ENCODE results near the gene FGF13. TPM values are rescaled to one million over a fixed set of nuclear protein-coding genes. Genes with fewer than 3 reads are reported as not detected.

Gene FGF13
- polyA plus RNA-seq, 2 of the 4 experiments (the other 2 are of a cell fraction): 0.13 TPM; not detected in 1

GRCh38 chrX:138740341-138740740 lies 28.8 kb upstream of the FGF13 start (continued):
- TF ChIP-seq RCOR1 (IDR thresholded peaks at IDR 0.05; ENCODE audit: low read depth, low read length) (no peak), ESRRA (IDR thresholded peaks at IDR 0.05; ENCODE audit: borderline replicate concordance, low read length) (no peak)

- POLR2A ChIA-PET: no interaction called here
- FAIRE-seq: no peak
- 50% methylated on average over 5 of the region's 5 CpGs for WGBS (ENCODE audit: missing lambda C conversion rate)
Observed at GRCh38 chrX:138723301-138723700, 11.8 kb upstream of the FGF13 start.

GRCh38 chrX:138719396-138719795 lies 7.9 kb upstream of the FGF13 start:
- ChIA-PET CTCF (no interaction called here), POLR2A (no interaction called here)
- 5% methylated on average over 3 of the region's 3 CpGs for WGBS (ENCODE audit: missing lambda C conversion rate)
- TF ChIP-seq CBX2 (IDR thresholded peaks at IDR 0.05; ENCODE audit: borderline replicate concordance, low read depth) (no peak), SMC3 (IDR thresholded peaks at IDR 0.05) (no peak), FOSB (CRISPR knock-in tag; IDR thresholded peaks at IDR 0.05) (no peak), CTCF (IDR thresholded peaks at IDR 0.05) (no peak), SREBF2 (IDR thresholded peaks at IDR 0.05) (no peak), EP300 (IDR thresholded peaks at IDR 0.05) (no peak), CHD2 (IDR thresholded peaks at IDR 0.05; ENCODE audit: low read length, partially characterized antibody) (no peak), RCOR1 (IDR thresholded peaks at IDR 0.05; ENCODE audit: low read depth, low read length) (no peak), HEYL (CRISPR knock-in tag; IDR thresholded peaks at IDR 0.05) (no peak), FOSL2 (IDR thresholded peaks at IDR 0.05) (no peak), FOSL2 (CRISPR knock-in tag; IDR thresholded peaks at IDR 0.05) (no peak), CBX8 (IDR thresholded peaks at IDR 0.05) (no peak), GATA3 (IDR thresholded peaks at IDR 0.05; ENCODE audit: borderline replicate concordance) (no peak), TP53 (CRISPR knock-in tag; IDR thresholded peaks at IDR 0.05) (no peak), CEBPB (IDR thresholded peaks at IDR 0.05) (no peak), KDM5A (IDR thresholded peaks at IDR 0.05) (no peak)
- TF ChIP-seq, protein P1, sequence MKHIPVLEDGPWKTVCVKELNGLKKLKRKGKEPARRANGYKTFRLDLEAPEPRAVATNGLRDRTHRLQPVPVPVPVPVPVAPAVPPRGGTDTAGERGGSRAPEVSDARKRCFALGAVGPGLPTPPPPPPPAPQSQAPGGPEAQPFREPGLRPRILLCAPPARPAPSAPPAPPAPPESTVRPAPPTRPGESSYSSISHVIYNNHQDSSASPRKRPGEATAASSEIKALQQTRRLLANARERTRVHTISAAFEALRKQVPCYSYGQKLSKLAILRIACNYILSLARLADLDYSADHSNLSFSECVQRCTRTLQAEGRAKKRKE (CRISPR knock-in tag; IDR thresholded peaks at IDR 0.05; ENCODE audit: low read depth): no peak
- TF ChIP-seq, protein P2, sequence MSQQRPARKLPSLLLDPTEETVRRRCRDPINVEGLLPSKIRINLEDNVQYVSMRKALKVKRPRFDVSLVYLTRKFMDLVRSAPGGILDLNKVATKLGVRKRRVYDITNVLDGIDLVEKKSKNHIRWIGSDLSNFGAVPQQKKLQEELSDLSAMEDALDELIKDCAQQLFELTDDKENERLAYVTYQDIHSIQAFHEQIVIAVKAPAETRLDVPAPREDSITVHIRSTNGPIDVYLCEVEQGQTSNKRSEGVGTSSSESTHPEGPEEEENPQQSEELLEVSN (IDR thresholded peaks at IDR 0.05; ENCODE audit: borderline replicate concordance, low read depth): no peak
- Histone ChIP-seq H3K4me3 (no peak overlapping the region), H3K4me1 (no peaks in the 10 kb centered on the region), H3K4me2 (no peak overlapping the region), H3K9me3 (no peaks in the 10 kb centered on the region), H3K27ac (no peak overlapping the region)
- ATAC-seq (no peak), FAIRE-seq (no peak), DNase-seq (ENCODE audit: low read depth in 1 of 2, low spot score in 1 of 2) (no peak)

More at GRCh38 chrX:138723301-138723700, 11.8 kb upstream of the FGF13 start:
- ATAC-seq: no peak
- no peak overlapping the region for H3K4me3 ChIP-seq
- H3K4me2 ChIP-seq: no peak overlapping the region
- H3K27ac ChIP-seq: no peak overlapping the region
- H3K4me1 ChIP-seq: no peaks in the 10 kb centered on the region
- DNase-seq (ENCODE audit: low read depth in 1 of 2, low spot score in 1 of 2): no peak
- no peaks in the 10 kb centered on the region for H3K9me3 ChIP-seq
- CTCF ChIA-PET: no interaction called here
- TF ChIP-seq HES2 (IDR thresholded peaks at IDR 0.05): no peak
- no peak for TF ChIP-seq FOSB (CRISPR knock-in tag; IDR thresholded peaks at IDR 0.05)
- no peak for TF ChIP-seq SMC3 (IDR thresholded peaks at IDR 0.05)
- no peak for TF ChIP-seq CBX8 (IDR thresholded peaks at IDR 0.05)
- no peak for TF ChIP-seq FOXS1 (CRISPR knock-in tag; IDR thresholded peaks at IDR 0.05)
- no peak for TF ChIP-seq HDAC2 (IDR thresholded peaks at IDR 0.05)
- no peak for TF ChIP-seq JUNB (IDR thresholded peaks at IDR 0.05)
- no peak for TF ChIP-seq CEBPB (IDR thresholded peaks at IDR 0.05)
- TF ChIP-seq HOXB13 (CRISPR knock-in tag; IDR thresholded peaks at IDR 0.05; ENCODE audit: low read depth): no peak
